HG02759 (cell line): ENCODE measurements around the gene PAK4.
"Not testable (repeated sequence)": the region's sequence is repeated elsewhere in the genome, so short reads cannot be mapped to it uniquely, and the experiment has no call there.

Experiments
- ATAC-seq: cut with Tn5 transposase; IDR thresholded peaks from one replicate; pipeline ENCODE4 v1.9.1; 2021; ENCODE audit warnings: mild to moderate bottlenecking, moderate library complexity; ENCODE audit not compliant: unreplicated experiment

The PAK4 gene

GRCh38 chr19:39099341-39099740 lies 26.2 kb upstream of the PAK4 start:
- ATAC-seq = no peak

GRCh38 chr19:39100500-39101166 lies 25.0 kb upstream of the PAK4 start:
- ATAC-seq = no peak

- no peak for ATAC-seq
Observed at GRCh38 chr19:39103151-39103550, 22.4 kb upstream of the PAK4 start.

- ATAC-seq = no peak
Observed at GRCh38 chr19:39104186-39104596, 21.4 kb upstream of the PAK4 start.

GRCh38 chr19:39106194-39106593 lies 19.4 kb upstream of the PAK4 start:
- ATAC-seq = no peak

- no peak for ATAC-seq
Observed at GRCh38 chr19:39109641-39110040, 15.9 kb upstream of the PAK4 start.

- no peak for ATAC-seq
Observed at GRCh38 chr19:39110263-39110967, 15.2 kb upstream of the PAK4 start.

GRCh38 chr19:39111593-39112199 lies 13.9 kb upstream of the PAK4 start:
- no peak for ATAC-seq

GRCh38 chr19:39112338-39112890 lies 13.2 kb upstream of the PAK4 start:
- ATAC-seq = no peak

- ATAC-seq = no peak
Observed at GRCh38 chr19:39113199-39113598, 12.4 kb upstream of the PAK4 start.

GRCh38 chr19:39115105-39115847 lies 10.3 kb upstream of the PAK4 start:
- ATAC-seq = no peak

GRCh38 chr19:39117023-39117422 lies 8.6 kb upstream of the PAK4 start:
- ATAC-seq = not testable (repeated sequence)

GRCh38 chr19:39119830-39120229 lies 5.8 kb upstream of the PAK4 start:
- ATAC-seq = no peak

- ATAC-seq = no peak
Observed at GRCh38 chr19:39122934-39123731, 2.5 kb upstream of the PAK4 start.

GRCh38 chr19:39124136-39124764 lies 1.3 kb upstream of the PAK4 start:
- ATAC-seq = no peak

GRCh38 chr19:39125199-39125553 lies 410 bp upstream of the PAK4 start:
- ATAC-seq = no peak

GRCh38 chr19:39126312-39127187 lies 964 bp downstream of the PAK4 start:
- ATAC-seq = no peak

GRCh38 chr19:39127812-39128515 lies 2.4 kb downstream of the PAK4 start:
- no peak for ATAC-seq
